Mucosa of descending colon (tissue), 3 donors: ENCODE data around the gene TP53I11. TPM values are rescaled to one million over a fixed set of nuclear protein-coding genes. Genes with fewer than 3 reads are reported as not detected.
A peak's percentile ranks its signal among the peaks of the same experiment; 100 is the strongest.

ENCODE experiments used
- ATAC-seq: fragments of 200-7000 bp; cut with Tn5 transposase; one replicate; pipeline ENCODE4 v1.9.1; 2020; ENCODE audit warnings: mild to moderate bottlenecking, moderate library complexity
- DNase-seq, 3 donors: peaks; one replicate each; pipeline ENCODE4 v3.0.0-alpha.2; 2020
- H3K36me3 ChIP-seq: fragments of 200-600 bp; one replicate; pipeline ENCODE4 v1.8.0; 2021; ENCODE audit warnings: low read depth, mild to moderate bottlenecking
- H3K4me1 ChIP-seq: fragments of 200-600 bp; one replicate; pipeline ENCODE4 v1.8.0; 2021; ENCODE audit warnings: low read depth, mild to moderate bottlenecking
- H3K4me3 ChIP-seq: fragments of 200-600 bp; one replicate; pipeline ENCODE4 v1.8.0; 2021; ENCODE audit warnings: mild to moderate bottlenecking
- H3K9me3 ChIP-seq: fragments of 200-600 bp; one replicate; pipeline ENCODE4 v1.8.0; 2021; ENCODE audit warnings: mild to moderate bottlenecking
- CTCF ChIP-seq: fragments of 200-600 bp; IDR thresholded peaks from one replicate; pipeline ENCODE4 v1.8.0; 2022; ENCODE audit warnings: antibody characterized with exemption, mild to moderate bottlenecking
- intact Hi-C, 2 donors: fragments of 100-400 bp; cut with DNase I in 1 of 2; cut with micrococcal nuclease in 1 of 2; formaldehyde crosslinking; loops; one replicate each; pipeline versions ENCODE4 v1.11.0 to v1.11.1; 2022; cut with DNase I, micrococcal nuclease
- total RNA-seq, 3 donors: library from RNA; stranded (reverse); fragmentation: NEBNext Ultra II Directional in 2 of 3; extraction: Animal tissue kit (Norgen Biotek cat#: 25700) in 2 of 3; gene quantifications; one replicate each; pipeline versions ENCODE4 v1.2.1 to v1.2.4, GENCODE V29; 2021 to 2023
- donor health status: DM: no; HTN: no; CAD: no; lungs with moderate emphysema.
- donor health status: DM: no; HTN: no; CAD: no.
- donor health status: DM: no; HTN: yes; CAD: no.

Gene TP53I11
- total RNA-seq, 3 donors from 2014 or later: 48.4 to 95.9 (median 91.9) TPM

GRCh38 chr11:44893308-44893822 lies 57.3 kb downstream of the TP53I11 start:
- Histone ChIP-seq H3K36me3 (no peaks in the 10 kb centered on the region), H3K9me3 (no peaks in the 10 kb centered on the region), H3K4me3 (no peak overlapping the region), H3K4me1 (no peaks in the 10 kb centered on the region)
- peak; percentile 10 for ATAC-seq
- TF ChIP-seq CTCF: no peak
- no peak for DNase-seq
- intact Hi-C loops: loop anchor here in 1 of 2 donors (5.0 kb wide), 1 partner anchor 166 kb away; the partner anchor contains the start of gene TSPAN18

GRCh38 chr11:44892843-44893242 lies 57.8 kb downstream of the TP53I11 start:
- no peak for TF ChIP-seq CTCF
- intact Hi-C loops: loop anchor here in 1 of 2 donors (5.0 kb wide), 1 partner anchor 166 kb away; the partner anchor contains the start of gene TSPAN18
- no peaks in the 10 kb centered on the region for H3K36me3 ChIP-seq
- no peak for ATAC-seq
- H3K4me3 ChIP-seq: no peak overlapping the region
- H3K9me3 ChIP-seq: no peaks in the 10 kb centered on the region
- no peaks in the 10 kb centered on the region for H3K4me1 ChIP-seq
- no peak for DNase-seq

- H3K4me1 ChIP-seq: no peaks in the 10 kb centered on the region
- TF ChIP-seq CTCF: no peak
Measured at GRCh38 chr11:44889266-44889665, 61.4 kb downstream of the TP53I11 start.

GRCh38 chr11:44887636-44888035 lies 63.0 kb downstream of the TP53I11 start:
- ATAC-seq: no peak
- H3K4me1 ChIP-seq: no peaks in the 10 kb centered on the region
- TF ChIP-seq CTCF: no peak

More at GRCh38 chr11:44889266-44889665, 61.4 kb downstream of the TP53I11 start:
- intact Hi-C loops: no loop called here
- no peak for DNase-seq
- no peak overlapping the region for H3K4me3 ChIP-seq
- H3K9me3 ChIP-seq: no peaks in the 10 kb centered on the region
- no peak for ATAC-seq
- H3K36me3 ChIP-seq: no peaks in the 10 kb centered on the region

GRCh38 chr11:44886790-44887140 lies 63.9 kb downstream of the TP53I11 start:
- Histone ChIP-seq H3K9me3 (no peaks in the 10 kb centered on the region), H3K4me3 (no peak overlapping the region), H3K36me3 (no peaks in the 10 kb centered on the region), H3K4me1 (no peaks in the 10 kb centered on the region)
- intact Hi-C loops: no loop called here
- DNase-seq (no peak), ATAC-seq (no peak)
- no peak for TF ChIP-seq CTCF

More at GRCh38 chr11:44887636-44888035, 63.0 kb downstream of the TP53I11 start:
- DNase-seq: no peak
- Histone ChIP-seq H3K36me3 (no peaks in the 10 kb centered on the region), H3K9me3 (no peaks in the 10 kb centered on the region), H3K4me3 (no peak overlapping the region)
- intact Hi-C loops: no loop called here
